H1 (cell line): ENCODE measurements around the gene ZNF292. TPM values are rescaled to one million over a fixed set of nuclear protein-coding genes. Genes with fewer than 3 reads are reported as not detected.

ENCODE experiments used
- CTCF ChIA-PET: fragments of 300-600 bp; sonication (Branson Sonifier 250); formaldehyde crosslinking; loops from one replicate; lab custom pipeline; 2021; ENCODE audit not compliant: partially characterized antibody; lab: Charles Lee
- POLR2A ChIA-PET: fragments of 300-600 bp; sonication (Branson Sonifier 250); formaldehyde crosslinking; loops from one replicate; lab custom pipeline; 2021; ENCODE audit warnings: inconsistent platforms; ENCODE audit not compliant: partially characterized antibody; lab: Charles Lee
- DNase-seq, 2 experiments: peaks; one replicate each; pipeline versions ENCODE4 v3.0.0 to v3.0.0-alpha.2; 2010 to 2022; ENCODE audit warnings: low spot score in 2 of 2, low read depth in 1 of 2, mixed read lengths in 1 of 2
- FAIRE-seq: peaks from 2 replicates; lab custom pipeline; 2011; peaks lifted over from hg19 to GRCh38; lab: Jason Lieb, UNC
- H2AFZ ChIP-seq: 2 replicates; pipeline ENCODE4 v1.8.1; 2012; ENCODE audit warnings: low read length, inconsistent platforms
- H2AK5ac ChIP-seq: 2 replicates; pipeline ENCODE4 v1.6.1; 2013; ENCODE audit warnings: low read depth, low read length
- H2BK120ac ChIP-seq: replicated peaks from 2 replicates; pipeline ENCODE3; 2013; ENCODE audit warnings: low read depth, low read length, inconsistent platforms
- H2BK12ac ChIP-seq: 2 replicates; pipeline ENCODE4 v1.6.1; 2013; ENCODE audit warnings: low read depth, low read length
- H2BK15ac ChIP-seq: 2 replicates; pipeline ENCODE4 v1.6.1; 2013; ENCODE audit warnings: low read length
- H2BK20ac ChIP-seq: 2 replicates; pipeline ENCODE4 v1.6.1; 2013; ENCODE audit warnings: low read length
- H2BK5ac ChIP-seq: 2 replicates; pipeline ENCODE4 v1.6.1; 2013; ENCODE audit warnings: low read depth, low read length
- H3K14ac ChIP-seq: 2 replicates; pipeline ENCODE4 v1.6.1; 2013; ENCODE audit warnings: inconsistent platforms; ENCODE audit not compliant: insufficient read length
- H3K18ac ChIP-seq: 2 replicates; pipeline ENCODE4 v1.6.1; 2013; ENCODE audit warnings: low read length; ENCODE audit errors: extremely low read depth
- H3K23ac ChIP-seq: 2 replicates; pipeline ENCODE4 v1.6.1; 2013; ENCODE audit warnings: inconsistent platforms; ENCODE audit not compliant: insufficient read length
- H3K23me2 ChIP-seq: 2 replicates; pipeline ENCODE4 v1.6.1; 2013; ENCODE audit warnings: low read depth, low read length
- H3K27ac ChIP-seq: 2 replicates; pipeline ENCODE4 v1.6.1; 2011; ENCODE audit warnings: low read depth, low read length, inconsistent platforms
- H3K27me3 ChIP-seq, 4 experiments: replicated peaks in 1 of 4; 1 replicate in 1 of 4; 2 replicates in 3 of 4; pipeline versions ENCODE4 v1.6.1 to v1.8.1; 2011 to 2013; ENCODE audit warnings: low read length in 3 of 4, mild to moderate bottlenecking in 3 of 4, inconsistent platforms in 2 of 4, mixed read lengths in 2 of 4, moderate library complexity in 1 of 4; ENCODE audit not compliant: control insufficient read depth in 3 of 4, insufficient read depth in 3 of 4; ENCODE audit errors: extremely low read depth in 1 of 4
- H3K36me3 ChIP-seq, 4 experiments: 2 replicates each; pipeline versions ENCODE4 v1.6.1 to v1.8.1; 2011 to 2013; ENCODE audit warnings: mild to moderate bottlenecking in 4 of 4, low read length in 3 of 4, moderate library complexity in 2 of 4, control low read depth in 1 of 4, inconsistent platforms in 1 of 4; ENCODE audit not compliant: insufficient read depth in 4 of 4, control insufficient read depth in 2 of 4
- H3K4ac ChIP-seq: replicated peaks from 2 replicates; pipeline ENCODE3; 2013; ENCODE audit warnings: low read length, low read depth, mixed read lengths, inconsistent platforms; ENCODE audit not compliant: insufficient read length
- H3K4me1 ChIP-seq, 4 experiments: replicated peaks in 1 of 4; 1 replicate in 1 of 4; 2 replicates in 3 of 4; pipeline versions ENCODE4 v1.6.1 to v1.8.1; 2011 to 2013; ENCODE audit warnings: low read length in 3 of 4, inconsistent platforms in 2 of 4, mixed read lengths in 1 of 4; ENCODE audit not compliant: insufficient read depth in 4 of 4, control insufficient read depth in 3 of 4
- H3K4me2 ChIP-seq, 2 experiments: 2 replicates each; pipeline versions ENCODE4 v1.6.1 to v1.8.1; 2011 to 2013; ENCODE audit warnings: low read depth in 2 of 2, low read length in 2 of 2, control low read depth in 1 of 2, inconsistent platforms in 1 of 2, mild to moderate bottlenecking in 1 of 2; ENCODE audit not compliant: insufficient read depth in 1 of 2
- H3K4me3 ChIP-seq, 4 experiments: fragments of 200-600, 300-600 bp in 1 of 4; sonication (generic), shearing (Covaris generic), sonication (Bioruptor Twin) in 1 of 4; 2 replicates each; pipeline versions ENCODE4 v1.5.1 to v1.8.1; 2011 to 2016; ENCODE audit warnings: low read length in 4 of 4, low read depth in 3 of 4, control low read depth in 2 of 4, inconsistent platforms in 2 of 4, mild to moderate bottlenecking in 2 of 4, mixed read lengths in 1 of 4, moderate library complexity in 1 of 4; ENCODE audit not compliant: insufficient read depth in 2 of 4; ENCODE audit errors: extremely low read depth in 1 of 4
- H3K56ac ChIP-seq: replicated peaks from 2 replicates; pipeline ENCODE3; 2013; ENCODE audit warnings: low read depth, mild to moderate bottlenecking, mixed read lengths, low read length, inconsistent platforms; ENCODE audit not compliant: insufficient read length
- H3K79me1 ChIP-seq: 2 replicates; pipeline ENCODE4 v1.6.1; 2013; ENCODE audit warnings: low read depth, low read length, control low read depth
- H3K79me2 ChIP-seq, 2 experiments: 2 replicates each; pipeline versions ENCODE4 v1.6.1 to v1.8.1; 2012 to 2013; ENCODE audit warnings: low read length in 2 of 2, mild to moderate bottlenecking in 2 of 2, inconsistent platforms in 1 of 2; ENCODE audit not compliant: insufficient read depth in 2 of 2, control insufficient read depth in 1 of 2
- H3K9ac ChIP-seq, 4 experiments: replicated peaks in 1 of 4; 1 replicate in 1 of 4; 2 replicates in 3 of 4; pipeline versions ENCODE4 v1.6.1 to v1.8.1; 2011 to 2013; ENCODE audit warnings: low read depth in 3 of 4, low read length in 3 of 4, control low read depth in 2 of 4, mild to moderate bottlenecking in 2 of 4, moderate library complexity in 2 of 4, inconsistent platforms in 1 of 4; ENCODE audit errors: extremely low read depth in 1 of 4
- H3K9me3 ChIP-seq, 2 experiments: 2 replicates each; pipeline versions ENCODE4 v1.6.1 to v1.8.1; 2012 to 2013; ENCODE audit warnings: mild to moderate bottlenecking in 2 of 2, moderate library complexity in 2 of 2, control low read depth in 1 of 2, inconsistent platforms in 1 of 2, low read depth in 1 of 2, low read length in 1 of 2, mixed read lengths in 1 of 2; ENCODE audit not compliant: insufficient read depth in 2 of 2
- H4K20me1 ChIP-seq, 2 experiments: replicated peaks in 1 of 2; 2 replicates each; pipeline versions ENCODE3 to v1.8.1; 2011 to 2013; ENCODE audit warnings: inconsistent platforms in 2 of 2, low read length in 2 of 2, mild to moderate bottlenecking in 1 of 2; ENCODE audit not compliant: insufficient read depth in 2 of 2, control insufficient read depth in 1 of 2
- H4K5ac ChIP-seq: 2 replicates; pipeline ENCODE4 v1.6.1; 2013; ENCODE audit warnings: low read length, low read depth, mixed read lengths, inconsistent platforms; ENCODE audit not compliant: insufficient read length
- H4K8ac ChIP-seq: 2 replicates; pipeline ENCODE4 v1.8.0; 2013; ENCODE audit warnings: mild to moderate bottlenecking, moderate library complexity, low read length, inconsistent platforms; ENCODE audit not compliant: insufficient read depth; ENCODE audit errors: extremely low read depth
- H4K91ac ChIP-seq: replicated peaks from 2 replicates; pipeline ENCODE3; 2013; ENCODE audit warnings: low read length, mixed read lengths, inconsistent platforms; ENCODE audit not compliant: insufficient read length
- NRF1 ChIP-seq: IDR thresholded peaks from 2 replicates; pipeline ENCODE4 v1.6.1; 2011; ENCODE audit warnings: mild to moderate bottlenecking, low read depth, low read length, improper control_type of control experiment
- SP1 ChIP-seq: IDR thresholded peaks from 2 replicates; pipeline ENCODE4 v1.6.1; 2011; ENCODE audit warnings: low read depth, low read length
- SP2 ChIP-seq: IDR thresholded peaks from 2 replicates; pipeline ENCODE4 v1.6.1; 2012; ENCODE audit warnings: mild to moderate bottlenecking, low read length, inconsistent platforms
- WGBS, 2 experiments: shearing (Covaris generic) in 1 of 2; methylation state at CpG; one replicate each; pipeline versions ENCODE4 v1.1.6 to v1.1.7; 2013 to 2015; ENCODE audit warnings: low lambda C conversion rate in 2 of 2, mixed read lengths in 2 of 2, inconsistent platforms in 1 of 2, low coverage in 1 of 2, missing lambda C conversion rate in 1 of 2; ENCODE audit not compliant: insufficient replicate concordance in 2 of 2, insufficient coverage in 1 of 2, insufficient read length in 1 of 2; ENCODE audit errors: extremely low coverage in 1 of 2, missing lambda C conversion rate in 1 of 2; 5-methylcytosine and 5-hydroxymethylcytosine counted together
- polyA plus RNA-seq, 7 experiments: library from polyadenylated mRNA; depleted of rRNA in 3 of 7; stranded (reverse) in 5 of 7; unstranded in 2 of 7; fragments of >200 nt in 5 of 7; fragments of 200-250 nt in 2 of 7; gene quantifications; 1 replicate in 5 of 7; 2 replicates in 1 of 7; 4 replicates in 1 of 7; pipeline versions ENCODE4 v1.2.1 to v1.2.3, GENCODE V29; 2011 to 2013; ENCODE audit warnings: missing spikeins in 2 of 7, mixed read lengths in 2 of 7
- total RNA-seq: library from RNA; stranded (reverse); fragmentation: NEBNext Ultra II Directional; extraction: Animal tissue kit (Norgen Biotek cat#: 25700); gene quantifications from 2 replicates; pipeline ENCODE4 v1.2.1, GENCODE V29; 2021

ZNF292 gene
- total and polyA plus RNA-seq, 2 of the 8 experiments (the other 6 are each of a cell fraction or from before 2014, with no cell fraction given) = 6.8 to 44.2 TPM

DNA sequence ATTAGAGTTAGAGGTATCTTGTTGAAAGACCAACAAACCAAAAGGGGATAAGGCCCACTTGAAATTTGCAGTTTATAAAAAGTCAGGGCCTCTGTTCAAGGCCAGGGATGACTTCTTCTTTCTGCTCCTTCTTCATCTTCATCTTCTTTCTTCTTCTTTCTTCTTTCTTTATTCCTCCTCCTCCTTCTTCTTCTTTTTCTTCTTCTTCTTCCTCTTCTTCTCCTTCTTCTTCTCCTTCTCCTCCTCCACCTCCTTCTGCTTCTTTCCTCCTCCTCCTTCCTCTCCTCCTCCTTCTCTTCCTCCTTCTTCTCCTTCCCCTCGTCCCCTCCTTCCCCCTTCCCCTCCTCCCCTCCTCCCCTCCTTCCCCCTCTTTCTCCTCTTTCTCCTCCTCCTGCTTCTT is 18.4 kb upstream of the ZNF292 start:
- no peak overlapping the region for H3K9ac ChIP-seq
- H3K4me1 ChIP-seq = no peaks in the 10 kb centered on the region
- H3K14ac ChIP-seq = no peak overlapping the region
- no peak overlapping the region for H3K56ac ChIP-seq
- DNase-seq = no peak
- TF ChIP-seq SP2 (no peak), SP1 (no peak), NRF1 (no peak)
- TF ChIP-seq, all 59 proteins: peak for 0
- Histone ChIP-seq H3K79me2 (no peaks in the 10 kb centered on the region), H3K23ac (no peak overlapping the region), H2BK15ac (no peak overlapping the region), H3K27me3 (no peaks in the 10 kb centered on the region), H3K23me2 (no peaks in the 10 kb centered on the region), H4K8ac (no peak overlapping the region), H3K4me3 (no peak overlapping the region), H2BK5ac (no peak overlapping the region), H4K5ac (no peak overlapping the region), H3K36me3 (no peaks in the 10 kb centered on the region), H3K4me2 (no peak overlapping the region), H2AFZ (no peak overlapping the region), H4K91ac (no peak overlapping the region), H4K20me1 (no peaks in the 10 kb centered on the region), H3K4ac (no peak overlapping the region), H2BK120ac (no peak overlapping the region), H3K79me1 (no peaks in the 10 kb centered on the region), H3K27ac (no peak overlapping the region), H2AK5ac (no peak overlapping the region), H3K9me3 (peaks cover 10 to 14% of the 10 kb centered on the region in 2 experiments), H2BK12ac (no peak overlapping the region), H2BK20ac (no peak overlapping the region), H3K18ac (no peak overlapping the region)
- ChIA-PET CTCF (interaction anchor here (0.6 to 1.3 kb wide), 3 partner anchors 68 to 70 kb away, joined by 3 to 4 read pairs (median 3); no protein-coding TSS in a partner anchor), POLR2A (no interaction called here)
- WGBS, 2 experiments = no CpG with 5 or more reads among the region's 1 CpG
- FAIRE-seq = no peak
